OCI-LY7 (cell line): ENCODE results near the gene FRMPD2. TPM values are rescaled to one million over a fixed set of nuclear protein-coding genes. Genes with fewer than 3 reads are reported as not detected.

ENCODE experiments used
- BruUV-seq: library from RNA; stranded (reverse); fragments of 400-500 nt; replicated peaks from 2 replicates; lab custom pipeline; 2021; lab: Mats Ljungman, UMichigan
- CTCF ChIA-PET: fragments of 300-600 bp; sonication (Branson Sonifier 250); formaldehyde crosslinking; loops from one replicate; lab custom pipeline; 2022; ENCODE audit warnings: antibody characterized with exemption; ENCODE audit not compliant: unreplicated experiment; lab: Charles Lee
- POLR2A ChIA-PET: fragments of 300-600 bp; sonication (Branson Sonifier 250); formaldehyde crosslinking; loops from one replicate; lab custom pipeline; 2022; ENCODE audit warnings: antibody characterized with exemption; lab: Charles Lee
- DNase-seq: peaks from one replicate; pipeline ENCODE4 v3.0.0-alpha.2; 2015; ENCODE audit warnings: low spot score
- H2AFZ ChIP-seq: fragments of 200-600 bp; sonication (generic), shearing (Covaris generic); 2 replicates; pipeline ENCODE4 v1.6.1; 2014; ENCODE audit warnings: mild to moderate bottlenecking, antibody characterized with exemption, low read length, moderate library complexity
- H3K27ac ChIP-seq: fragments of 200-600 bp; sonication (generic); 2 replicates; pipeline ENCODE4 v1.5.1; 2014; ENCODE audit warnings: mixed run types, low read depth, mild to moderate bottlenecking, moderate library complexity, low read length, inconsistent platforms; ENCODE audit not compliant: poor library complexity, severe bottlenecking
- H3K36me3 ChIP-seq: fragments of 200-600 bp; sonication (generic); 2 replicates; pipeline ENCODE4 v1.6.1; 2014; ENCODE audit warnings: mild to moderate bottlenecking, antibody characterized with exemption, low read length, moderate library complexity, mixed read lengths; ENCODE audit not compliant: insufficient read depth
- H3K4me1 ChIP-seq: fragments of 200-600 bp; sonication (generic); 2 replicates; pipeline ENCODE4 v1.5.1; 2014; ENCODE audit warnings: mild to moderate bottlenecking, low read length; ENCODE audit not compliant: insufficient read depth, poor library complexity, severe bottlenecking
- H3K4me2 ChIP-seq: fragments of 200-600 bp; sonication (generic); 2 replicates; pipeline ENCODE4 v1.6.1; 2014; ENCODE audit warnings: mild to moderate bottlenecking, low read length
- H3K4me3 ChIP-seq: fragments of 200-600 bp; sonication (generic); 2 replicates; pipeline ENCODE4 v1.5.1; 2014; ENCODE audit warnings: mild to moderate bottlenecking, low read depth, low read length; ENCODE audit not compliant: poor library complexity, severe bottlenecking
- H3K79me2 ChIP-seq: fragments of 200-600 bp; sonication (generic); 2 replicates; pipeline ENCODE4 v1.6.1; 2016; ENCODE audit warnings: low read depth, mild to moderate bottlenecking, low read length, moderate library complexity, mixed read lengths; ENCODE audit not compliant: insufficient read depth
- H3K9me2 ChIP-seq: fragments of 200-600 bp; sonication (generic); 2 replicates; pipeline ENCODE4 v1.6.1; 2016; ENCODE audit warnings: mild to moderate bottlenecking, low read length, mixed read lengths; ENCODE audit not compliant: insufficient read depth
- H3K9me3 ChIP-seq: fragments of 200-600 bp; sonication (generic); 2 replicates; pipeline ENCODE4 v1.6.1; 2014; ENCODE audit warnings: mild to moderate bottlenecking, mixed run types, low read length, mixed read lengths
- H4K20me1 ChIP-seq: fragments of 200-600 bp; sonication (generic); 2 replicates; pipeline ENCODE4 v1.6.1; 2014; ENCODE audit warnings: mild to moderate bottlenecking, antibody characterized with exemption, low read length, moderate library complexity, mixed read lengths; ENCODE audit not compliant: insufficient read depth
- EZH2phosphoT487 ChIP-seq: fragments of 200-600 bp; sonication (generic); IDR thresholded peaks from 2 replicates; pipeline ENCODE4 v1.6.1; 2018; ENCODE audit warnings: low read depth, borderline replicate concordance, mild to moderate bottlenecking, mixed run types, antibody characterized with exemption, low read length, moderate library complexity, mixed read lengths
- intact Hi-C: fragments of 100-400 bp; cut with micrococcal nuclease; formaldehyde crosslinking; loops from one replicate; pipeline ENCODE4 v1.10.0; 2022; ENCODE audit not compliant: unreplicated experiment
- total RNA-seq, 2 experiments: library from RNA; depleted of rRNA in 1 of 2; stranded (reverse); fragments of >200 nt in 1 of 2; shearing (Covaris generic) in 1 of 2; gene quantifications; 2 replicates each; pipeline ENCODE4 v1.2.3, GENCODE V29; 2014 to 2022
- TF ChIP-seq, protein P1 (sequence below): fragments of 200-600 bp; sonication (generic); conservative IDR thresholded peaks from 2 replicates; pipeline ENCODE4 v1.5.1; 2014; ENCODE audit warnings: mild to moderate bottlenecking, antibody characterized with exemption, low read length, moderate library complexity, mixed read lengths

The FRMPD2 gene
- total RNA-seq, 2 experiments from 2014 or later: not detected

DNA sequence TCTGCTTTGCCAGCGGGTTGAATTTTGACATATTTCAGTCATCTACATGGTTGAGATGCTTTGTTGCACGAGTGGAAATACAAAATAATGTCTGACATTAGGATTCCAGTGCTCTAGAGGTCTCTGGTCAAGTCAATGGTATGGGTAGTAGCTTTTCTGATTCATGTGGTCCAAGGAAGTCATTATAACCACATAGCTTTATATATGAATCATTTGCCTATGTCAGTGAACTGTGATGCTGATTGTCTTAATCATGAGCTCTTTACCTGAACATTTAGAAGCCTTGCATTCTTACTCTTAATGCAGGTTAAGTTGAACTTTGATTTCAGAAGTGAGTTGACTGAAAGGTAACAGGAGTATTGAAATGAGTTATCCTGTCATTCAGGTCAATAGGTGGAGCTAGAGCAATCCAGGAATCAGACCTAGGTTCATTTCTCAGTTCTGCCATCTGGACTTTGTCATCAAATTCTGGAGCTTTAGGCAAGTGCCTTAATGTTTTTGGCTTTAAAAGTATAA, 35.3 kb upstream of the FRMPD2 start:
- TF ChIP-seq, protein P1, sequence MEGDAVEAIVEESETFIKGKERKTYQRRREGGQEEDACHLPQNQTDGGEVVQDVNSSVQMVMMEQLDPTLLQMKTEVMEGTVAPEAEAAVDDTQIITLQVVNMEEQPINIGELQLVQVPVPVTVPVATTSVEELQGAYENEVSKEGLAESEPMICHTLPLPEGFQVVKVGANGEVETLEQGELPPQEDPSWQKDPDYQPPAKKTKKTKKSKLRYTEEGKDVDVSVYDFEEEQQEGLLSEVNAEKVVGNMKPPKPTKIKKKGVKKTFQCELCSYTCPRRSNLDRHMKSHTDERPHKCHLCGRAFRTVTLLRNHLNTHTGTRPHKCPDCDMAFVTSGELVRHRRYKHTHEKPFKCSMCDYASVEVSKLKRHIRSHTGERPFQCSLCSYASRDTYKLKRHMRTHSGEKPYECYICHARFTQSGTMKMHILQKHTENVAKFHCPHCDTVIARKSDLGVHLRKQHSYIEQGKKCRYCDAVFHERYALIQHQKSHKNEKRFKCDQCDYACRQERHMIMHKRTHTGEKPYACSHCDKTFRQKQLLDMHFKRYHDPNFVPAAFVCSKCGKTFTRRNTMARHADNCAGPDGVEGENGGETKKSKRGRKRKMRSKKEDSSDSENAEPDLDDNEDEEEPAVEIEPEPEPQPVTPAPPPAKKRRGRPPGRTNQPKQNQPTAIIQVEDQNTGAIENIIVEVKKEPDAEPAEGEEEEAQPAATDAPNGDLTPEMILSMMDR: peak; percentile 80
- TF ChIP-seq EZH2phosphoT487: no peak
- H4K20me1 ChIP-seq: peaks cover 7% of the 10 kb centered on the region
- no peak overlapping the region for H2AFZ ChIP-seq
- CTCF ChIA-PET: interaction anchor here (1.2 to 1.4 kb wide), 3 partner anchors 10 to 346 kb away, joined by 3 to 5 read pairs (median 4); no protein-coding TSS in a partner anchor
- DNase-seq: peak; percentile 27
- no peak overlapping the region for H3K4me2 ChIP-seq
- H3K27ac ChIP-seq: no peak overlapping the region
- POLR2A ChIA-PET: interaction anchor here (1.0 to 1.3 kb wide), 2 partner anchors 11 to 1229 kb away, joined by 3 to 4 read pairs; partner anchors contain the start of gene ERCC6
- no peaks in the 10 kb centered on the region for H3K36me3 ChIP-seq
- peaks cover 21% of the 10 kb centered on the region for H3K4me1 ChIP-seq
- no TSS peak for BruUV-seq
- no peaks in the 10 kb centered on the region for H3K9me3 ChIP-seq
- no peaks in the 10 kb centered on the region for H3K9me2 ChIP-seq
- peaks cover 31% of the 10 kb centered on the region for H3K79me2 ChIP-seq
- no peak overlapping the region for H3K4me3 ChIP-seq
- intact Hi-C loops: no loop called here

DNA sequence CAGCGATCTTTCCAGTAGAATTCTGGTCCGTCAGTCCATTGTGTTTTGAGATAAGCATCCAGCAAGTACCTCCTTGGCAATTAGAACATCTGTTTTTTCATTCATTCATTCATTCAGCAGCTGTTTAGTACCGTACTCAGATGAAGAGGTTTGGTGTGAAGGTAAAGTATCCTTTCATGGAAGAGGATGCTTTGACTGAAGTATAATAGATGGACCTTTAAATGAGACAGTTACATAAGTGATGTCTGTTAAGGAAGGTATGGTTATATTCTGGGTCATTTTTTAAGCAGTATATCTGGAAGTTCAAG, 33.2 kb upstream of the FRMPD2 start:
- intact Hi-C loops: no loop called here
- DNase-seq: no peak
- no TSS peak for BruUV-seq
- Histone ChIP-seq H3K4me1 (peaks cover 21% of the 10 kb centered on the region), H3K4me3 (peak overlapping the region; percentile 81), H4K20me1 (peaks cover 7% of the 10 kb centered on the region), H3K9me2 (no peaks in the 10 kb centered on the region), H3K4me2 (peak overlapping the region; percentile 88), H2AFZ (peak overlapping the region; percentile 28; the same call in 1 of the 2 replicates), H3K79me2 (peaks cover 31% of the 10 kb centered on the region), H3K9me3 (no peaks in the 10 kb centered on the region), H3K27ac (no peak overlapping the region), H3K36me3 (no peaks in the 10 kb centered on the region)
- ChIA-PET CTCF (no interaction called here), POLR2A (interaction anchor here (1.5 kb wide), 1 partner anchor 10 kb away, joined by 6 read pairs; no protein-coding TSS in a partner anchor)
- TF ChIP-seq, protein P1: no peak
- TF ChIP-seq EZH2phosphoT487: no peak
